Measurements from ENCODE around the gene NCF2.

DNA sequence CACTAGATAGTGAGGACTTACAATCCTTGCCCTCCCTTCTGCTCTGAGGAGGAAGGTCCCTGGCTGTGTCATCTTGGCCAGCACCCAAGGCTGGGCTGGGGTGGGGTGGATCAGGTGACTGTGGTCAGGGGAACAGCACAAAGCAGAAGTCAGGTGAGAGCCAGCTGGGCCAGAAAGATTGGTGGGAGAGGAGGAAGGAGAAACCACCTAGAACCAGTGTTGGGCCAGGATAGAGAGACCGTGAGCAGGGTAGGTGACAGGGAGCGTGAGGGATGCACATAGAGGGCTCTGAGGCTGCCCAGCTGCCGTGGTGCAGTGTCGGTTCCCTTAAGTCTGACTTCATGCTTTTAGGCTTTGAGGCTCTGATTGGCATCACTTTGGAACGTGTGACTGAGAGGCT, 22.7 kb downstream of the NCF2 start:
- TF ChIP-seq, protein P1, sequence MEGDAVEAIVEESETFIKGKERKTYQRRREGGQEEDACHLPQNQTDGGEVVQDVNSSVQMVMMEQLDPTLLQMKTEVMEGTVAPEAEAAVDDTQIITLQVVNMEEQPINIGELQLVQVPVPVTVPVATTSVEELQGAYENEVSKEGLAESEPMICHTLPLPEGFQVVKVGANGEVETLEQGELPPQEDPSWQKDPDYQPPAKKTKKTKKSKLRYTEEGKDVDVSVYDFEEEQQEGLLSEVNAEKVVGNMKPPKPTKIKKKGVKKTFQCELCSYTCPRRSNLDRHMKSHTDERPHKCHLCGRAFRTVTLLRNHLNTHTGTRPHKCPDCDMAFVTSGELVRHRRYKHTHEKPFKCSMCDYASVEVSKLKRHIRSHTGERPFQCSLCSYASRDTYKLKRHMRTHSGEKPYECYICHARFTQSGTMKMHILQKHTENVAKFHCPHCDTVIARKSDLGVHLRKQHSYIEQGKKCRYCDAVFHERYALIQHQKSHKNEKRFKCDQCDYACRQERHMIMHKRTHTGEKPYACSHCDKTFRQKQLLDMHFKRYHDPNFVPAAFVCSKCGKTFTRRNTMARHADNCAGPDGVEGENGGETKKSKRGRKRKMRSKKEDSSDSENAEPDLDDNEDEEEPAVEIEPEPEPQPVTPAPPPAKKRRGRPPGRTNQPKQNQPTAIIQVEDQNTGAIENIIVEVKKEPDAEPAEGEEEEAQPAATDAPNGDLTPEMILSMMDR (IDR thresholded peaks at IDR 0.05) = no peak
- TF ChIP-seq POLR2A (IDR thresholded peaks at IDR 0.05) (no peak), POLR2AphosphoS5 (IDR thresholded peaks at IDR 0.05) (no peak), EP300 (IDR thresholded peaks at IDR 0.05) (no peak)
